NB4 (cell line): ENCODE measurements around the gene RNPC3.
A peak's percentile ranks its signal among the peaks of the same experiment; 100 is the strongest.

ENCODE experiments used
- DNase-seq: peaks from one replicate; pipeline ENCODE4 v3.0.0; 2010; ENCODE audit warnings: low read depth
- H3K4me3 ChIP-seq: one replicate; pipeline ENCODE4 v1.5.1; 2011; ENCODE audit warnings: mild to moderate bottlenecking, low read depth, low read length, moderate library complexity
- MYC ChIP-seq: IDR thresholded peaks from 2 replicates; pipeline ENCODE4 v1.6.1; 2011; ENCODE audit warnings: low read depth, low read length
- POLR2A ChIP-seq: IDR thresholded peaks from 2 replicates; pipeline ENCODE4 v1.6.1; 2011; ENCODE audit warnings: mild to moderate bottlenecking; ENCODE audit not compliant: insufficient read length; ENCODE audit errors: extremely low read depth
- TF ChIP-seq, protein P1 (sequence below): IDR thresholded peaks from 2 replicates; pipeline ENCODE4 v1.6.1; 2011; ENCODE audit warnings: low read depth, low read length
- TF ChIP-seq, protein P2 (sequence below): IDR thresholded peaks from one replicate; pipeline ENCODE4 v1.5.1; 2012; ENCODE audit warnings: low read depth, low read length

RNPC3 gene

DNA sequence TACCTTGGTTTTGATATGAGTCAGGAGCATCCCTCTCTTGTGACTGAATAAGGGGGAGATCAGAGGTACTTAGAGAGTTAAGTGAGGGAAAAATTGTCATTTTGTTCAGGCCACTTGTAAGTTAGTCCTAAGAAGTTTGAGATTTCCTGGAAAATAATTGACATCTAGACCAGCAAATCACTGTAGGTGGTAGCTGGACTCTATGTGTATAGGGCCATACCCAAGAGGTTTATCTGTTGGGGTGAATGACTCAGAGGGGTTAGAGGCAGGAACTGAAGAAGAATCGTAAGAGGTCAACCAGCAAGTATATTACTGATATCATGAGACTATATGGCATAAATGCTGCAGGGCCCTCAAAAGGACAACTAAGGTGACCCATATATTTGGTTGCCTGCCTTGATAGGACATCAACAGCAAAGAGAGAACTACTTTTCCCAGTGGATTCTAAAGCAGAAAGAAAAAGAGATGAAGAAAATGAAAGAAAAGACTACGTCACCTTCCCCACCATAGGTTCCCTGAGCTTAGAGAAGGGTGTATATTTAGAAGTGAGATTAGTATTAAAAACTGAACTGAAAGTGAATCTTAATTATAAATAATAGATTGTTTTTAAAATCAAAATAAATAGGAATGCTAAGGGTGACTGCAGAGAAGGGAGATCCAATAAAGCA lies 8.0 kb upstream of the RNPC3 start:
- DNase-seq = no peak
- no peak overlapping the region for H3K4me3 ChIP-seq
- TF ChIP-seq MYC = no peak
- TF ChIP-seq, protein P1, sequence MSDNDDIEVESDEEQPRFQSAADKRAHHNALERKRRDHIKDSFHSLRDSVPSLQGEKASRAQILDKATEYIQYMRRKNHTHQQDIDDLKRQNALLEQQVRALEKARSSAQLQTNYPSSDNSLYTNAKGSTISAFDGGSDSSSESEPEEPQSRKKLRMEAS = no peak
- no peak for TF ChIP-seq POLR2A
- TF ChIP-seq, protein P2, sequence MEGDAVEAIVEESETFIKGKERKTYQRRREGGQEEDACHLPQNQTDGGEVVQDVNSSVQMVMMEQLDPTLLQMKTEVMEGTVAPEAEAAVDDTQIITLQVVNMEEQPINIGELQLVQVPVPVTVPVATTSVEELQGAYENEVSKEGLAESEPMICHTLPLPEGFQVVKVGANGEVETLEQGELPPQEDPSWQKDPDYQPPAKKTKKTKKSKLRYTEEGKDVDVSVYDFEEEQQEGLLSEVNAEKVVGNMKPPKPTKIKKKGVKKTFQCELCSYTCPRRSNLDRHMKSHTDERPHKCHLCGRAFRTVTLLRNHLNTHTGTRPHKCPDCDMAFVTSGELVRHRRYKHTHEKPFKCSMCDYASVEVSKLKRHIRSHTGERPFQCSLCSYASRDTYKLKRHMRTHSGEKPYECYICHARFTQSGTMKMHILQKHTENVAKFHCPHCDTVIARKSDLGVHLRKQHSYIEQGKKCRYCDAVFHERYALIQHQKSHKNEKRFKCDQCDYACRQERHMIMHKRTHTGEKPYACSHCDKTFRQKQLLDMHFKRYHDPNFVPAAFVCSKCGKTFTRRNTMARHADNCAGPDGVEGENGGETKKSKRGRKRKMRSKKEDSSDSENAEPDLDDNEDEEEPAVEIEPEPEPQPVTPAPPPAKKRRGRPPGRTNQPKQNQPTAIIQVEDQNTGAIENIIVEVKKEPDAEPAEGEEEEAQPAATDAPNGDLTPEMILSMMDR = no peak

DNA sequence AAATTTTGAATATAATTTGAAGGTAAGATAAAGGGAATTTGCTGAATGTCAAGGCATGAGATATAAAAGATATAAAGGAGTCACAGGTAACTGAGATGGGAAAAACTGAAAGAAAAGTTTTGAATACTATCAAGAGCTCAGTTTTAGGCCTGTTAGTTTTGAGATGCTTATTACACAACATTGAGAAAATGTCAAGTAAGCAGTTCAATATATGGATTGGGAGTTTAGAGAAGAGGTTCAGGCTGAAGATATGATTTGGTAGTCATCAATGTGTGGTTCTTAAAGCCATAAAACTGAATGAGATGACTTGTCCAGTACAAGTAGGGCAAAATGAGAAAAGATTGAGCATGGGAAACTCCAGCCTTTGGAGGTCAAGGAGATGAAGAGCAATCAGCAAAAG lies 4.7 kb upstream of the RNPC3 start:
- no peak for DNase-seq
- no peak overlapping the region for H3K4me3 ChIP-seq
- TF ChIP-seq, protein P1 = no peak
- TF ChIP-seq POLR2A (no peak), MYC (no peak)
- TF ChIP-seq, protein P2 = no peak

DNA sequence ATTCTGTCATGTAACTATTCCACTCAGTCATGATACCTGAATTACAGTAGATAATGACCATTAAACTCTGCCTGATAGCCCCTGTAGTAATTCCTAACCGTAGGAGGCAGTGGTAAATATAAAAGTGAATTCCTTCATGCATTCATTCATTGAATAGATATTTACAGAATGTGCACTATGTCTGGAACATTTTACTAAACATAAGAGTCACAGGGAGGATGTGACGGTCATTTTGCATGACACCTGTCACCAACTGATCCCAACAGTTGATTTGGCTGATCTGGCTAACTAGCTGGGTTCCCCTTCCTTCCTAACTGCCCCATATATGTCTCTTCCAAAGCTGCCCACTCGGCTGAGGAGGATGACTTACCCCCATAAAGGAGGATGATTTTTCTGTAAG lies 2.2 kb upstream of the RNPC3 start:
- no peak overlapping the region for H3K4me3 ChIP-seq
- no peak for DNase-seq
- TF ChIP-seq, protein P2 = no peak
- TF ChIP-seq POLR2A = no peak

DNA sequence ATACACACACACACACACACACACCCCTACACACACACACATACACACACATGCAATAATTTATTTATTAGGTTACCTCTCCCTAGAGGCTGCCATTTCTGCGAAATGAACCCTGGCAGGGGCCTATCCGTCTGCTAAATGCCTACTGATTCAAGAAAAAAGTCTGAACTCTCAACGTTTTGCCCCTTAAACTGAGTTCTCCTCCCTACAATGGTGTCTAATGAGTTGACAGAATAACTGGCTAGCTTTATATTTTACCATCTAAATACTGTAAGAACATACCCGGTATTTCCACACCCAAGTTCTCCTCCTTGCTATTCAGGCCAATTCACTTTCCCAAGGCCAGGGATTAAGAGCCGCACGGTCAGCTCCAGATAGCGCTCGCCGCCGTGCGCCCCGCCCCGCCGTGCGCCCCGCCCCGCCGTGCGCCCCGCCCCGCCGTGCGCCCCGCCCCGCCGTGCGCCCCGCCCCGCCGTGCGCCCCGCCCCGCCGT lies 339 bp upstream of the RNPC3 start:
- TF ChIP-seq MYC = no peak
- TF ChIP-seq, protein P1 = no peak
- peak overlapping the region; percentile 63 for H3K4me3 ChIP-seq
- peak; percentile 56 for DNase-seq

DNA sequence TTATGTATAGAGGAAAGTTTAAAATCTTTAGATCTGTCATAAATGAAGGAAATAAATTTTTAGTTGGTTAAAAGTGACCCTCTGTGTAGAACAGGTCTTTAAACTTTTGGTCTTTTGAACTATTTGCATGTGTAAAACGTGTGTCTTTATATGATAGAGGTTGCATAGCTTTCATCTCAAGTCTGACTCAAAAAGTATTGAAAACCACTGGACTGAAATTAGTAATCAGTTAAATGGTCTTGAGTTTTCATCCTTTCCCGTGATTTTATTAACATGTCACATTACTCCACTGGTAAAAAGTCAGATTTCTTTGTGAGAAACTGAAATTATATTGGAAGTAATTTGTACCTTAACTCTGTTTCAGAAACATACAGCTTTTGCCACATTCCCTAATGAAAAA lies 1.8 kb downstream of the RNPC3 start:
- H3K4me3 ChIP-seq = peak overlapping the region; percentile 81
- TF ChIP-seq MYC (no peak), POLR2A (no peak)
- TF ChIP-seq, protein P1 = no peak
- TF ChIP-seq, protein P2 = no peak
- no peak for DNase-seq

DNA sequence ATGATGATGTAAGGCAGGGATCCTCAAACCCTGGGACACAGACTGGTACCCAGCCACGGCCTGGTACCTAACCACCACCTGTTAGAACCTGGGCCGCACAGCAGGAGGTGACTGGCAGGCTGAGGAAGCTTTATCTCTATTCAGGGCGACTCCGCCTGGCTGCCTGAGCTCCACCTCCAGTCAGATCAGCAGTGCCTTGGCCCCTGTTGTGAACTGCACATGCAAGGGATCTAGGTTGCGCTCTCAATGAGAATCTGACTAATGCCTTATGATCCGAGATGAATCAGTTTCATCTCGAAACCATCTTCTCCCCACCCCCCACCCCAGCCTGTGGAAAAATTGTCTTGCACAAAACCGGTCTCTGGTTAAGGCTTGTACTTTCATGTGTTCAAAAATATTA lies 4.2 kb downstream of the RNPC3 start:
- peak; percentile 2 for DNase-seq
- TF ChIP-seq, protein P1 = no peak
- TF ChIP-seq POLR2A (no peak), MYC (no peak)
- TF ChIP-seq, protein P2 = no peak
- H3K4me3 ChIP-seq = no peak overlapping the region
